ENCODE measurements around the gene COL4A5. TPM values are rescaled to one million over a fixed set of nuclear protein-coding genes. Genes with fewer than 3 reads are reported as not detected.

COL4A5 gene
- total and polyA plus RNA-seq, 2 of the 8 experiments (the other 6 are each of a cell fraction or from before 2014, with no cell fraction given) = 24.9 to 30.2 TPM

DNA sequence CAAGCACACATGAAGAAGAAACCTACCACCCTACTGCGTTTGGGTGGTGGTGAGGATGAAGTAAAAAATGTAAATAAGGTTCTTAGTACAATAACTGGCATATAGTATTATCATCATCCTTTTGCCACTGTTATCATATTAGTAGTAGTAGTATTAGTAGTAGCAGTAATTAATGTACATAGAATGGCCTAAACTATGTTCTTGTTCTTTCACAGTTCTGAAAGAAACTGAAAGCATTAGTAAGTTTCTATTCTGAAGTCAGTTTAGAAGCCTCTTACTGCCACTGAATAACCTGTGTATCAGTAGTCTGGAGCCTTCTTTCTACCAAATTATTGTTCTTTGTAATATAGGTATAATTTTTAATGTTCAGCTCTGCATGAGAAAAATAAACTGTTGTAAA is 22.4 kb upstream of the COL4A5 start:
- Histone ChIP-seq H3K4ac (replicated peaks; ENCODE audit: insufficient read length, low read depth, low read length) (no peak overlapping the region), H3K4me3 (ENCODE audit: extremely low read depth in 1 of 4, insufficient read depth in 2 of 4, low read depth in 3 of 4, low read length in 4 of 4) (no peak overlapping the region), H2BK120ac (replicated peaks; ENCODE audit: low read depth, low read length) (no peak overlapping the region), H3K9ac (replicated peaks in 1 of 4; ENCODE audit: extremely low read depth in 1 of 4, low read depth in 3 of 4, low read length in 3 of 4) (no peak overlapping the region), H4K8ac (ENCODE audit: extremely low read depth, insufficient read depth, low read length) (no peak overlapping the region), H3K4me2 (ENCODE audit: insufficient read depth in 1 of 2, low read depth in 2 of 2, low read length in 2 of 2) (no peak overlapping the region), H3K14ac (ENCODE audit: insufficient read length) (no peak overlapping the region), H4K20me1 (replicated peaks in 1 of 2; ENCODE audit: control insufficient read depth in 1 of 2, insufficient read depth in 2 of 2, low read length in 2 of 2) (no peaks in the 10 kb centered on the region), H3K79me1 (ENCODE audit: low read depth, low read length) (no peaks in the 10 kb centered on the region), H3K23ac (ENCODE audit: insufficient read length) (no peak overlapping the region), H2BK12ac (ENCODE audit: low read depth, low read length) (no peak overlapping the region), H2BK20ac (ENCODE audit: low read length) (no peak overlapping the region), H2BK5ac (ENCODE audit: low read depth, low read length) (no peak overlapping the region), H3K27me3 (replicated peaks in 1 of 4; ENCODE audit: control insufficient read depth in 3 of 4, extremely low read depth in 1 of 4, insufficient read depth in 3 of 4, low read length in 3 of 4) (no peaks in the 10 kb centered on the region), H3K27ac (ENCODE audit: low read depth, low read length) (no peak overlapping the region), H3K18ac (ENCODE audit: extremely low read depth, low read length) (no peak overlapping the region), H4K5ac (ENCODE audit: insufficient read length, low read depth, low read length) (no peak overlapping the region), H3K23me2 (ENCODE audit: low read depth, low read length) (no peaks in the 10 kb centered on the region), H3K36me3 (ENCODE audit: control insufficient read depth in 2 of 4, insufficient read depth in 4 of 4, low read length in 3 of 4) (no peaks in the 10 kb centered on the region), H3K4me1 (replicated peaks in 1 of 4; ENCODE audit: control insufficient read depth in 3 of 4, insufficient read depth in 4 of 4, low read length in 3 of 4) (peaks cover 0 to 8% (median 4%) of the 10 kb centered on the region in 4 experiments; a peak in 4 of 7 replicates), H3K9me3 (ENCODE audit: insufficient read depth in 2 of 2, low read depth in 1 of 2, low read length in 1 of 2) (no peaks in the 10 kb centered on the region), H4K91ac (replicated peaks; ENCODE audit: insufficient read length, low read length) (no peak overlapping the region), H2BK15ac (ENCODE audit: low read length) (no peak overlapping the region), H2AFZ (ENCODE audit: low read length) (no peak overlapping the region), H2AK5ac (ENCODE audit: low read depth, low read length) (no peak overlapping the region), H3K79me2 (ENCODE audit: control insufficient read depth in 1 of 2, insufficient read depth in 2 of 2, low read length in 2 of 2) (no peaks in the 10 kb centered on the region), H3K56ac (replicated peaks; ENCODE audit: insufficient read length, low read depth, low read length) (no peak overlapping the region)
- no CpG with 5 or more reads among the region's 1 CpG for WGBS, 2 experiments (ENCODE audit: extremely low coverage in 1 of 2, insufficient coverage in 1 of 2, insufficient read length in 1 of 2, insufficient replicate concordance in 2 of 2, low coverage in 1 of 2, low lambda C conversion rate in 2 of 2, missing lambda C conversion rate in 1 of 2)
- ChIA-PET POLR2A (ENCODE audit: partially characterized antibody) (interaction anchor here (1.6 kb wide), 1 partner anchor 8 kb away, joined by 4 read pairs; no protein-coding TSS in a partner anchor), CTCF (ENCODE audit: partially characterized antibody) (no interaction called here)
- no peak for TF ChIP-seq SIRT6 (IDR thresholded peaks at IDR 0.05; ENCODE audit: low read length)
- TF ChIP-seq TAF1 (IDR thresholded peaks at IDR 0.05; ENCODE audit: low read depth, low read length) = no peak
- TF ChIP-seq, protein P1, sequence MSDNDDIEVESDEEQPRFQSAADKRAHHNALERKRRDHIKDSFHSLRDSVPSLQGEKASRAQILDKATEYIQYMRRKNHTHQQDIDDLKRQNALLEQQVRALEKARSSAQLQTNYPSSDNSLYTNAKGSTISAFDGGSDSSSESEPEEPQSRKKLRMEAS (IDR thresholded peaks at IDR 0.05) = no peak
- TF ChIP-seq EZH2 (IDR thresholded peaks at IDR 0.05; ENCODE audit: low read depth, low read length, severe bottlenecking) = no peak
- no peak for TF ChIP-seq CREB1 (IDR thresholded peaks at IDR 0.05)
- TF ChIP-seq NRF1 (IDR thresholded peaks at IDR 0.05; ENCODE audit: low read depth, low read length) = no peak
- TF ChIP-seq SP4 (IDR thresholded peaks at IDR 0.05; ENCODE audit: low read length) = no peak
- no peak for TF ChIP-seq BCL11A (IDR thresholded peaks at IDR 0.05; ENCODE audit: low read depth in 2 of 2, low read length in 2 of 2)
- TF ChIP-seq SIN3A (conservative IDR thresholded peaks at IDR 0.05 in 1 of 2, IDR thresholded peaks at IDR 0.05 in 1 of 2; ENCODE audit: low read depth in 1 of 2, low read length in 2 of 2) = no peak
- no peak for TF ChIP-seq KDM5A (IDR thresholded peaks at IDR 0.05; ENCODE audit: low read length)
- TF ChIP-seq, protein P2, sequence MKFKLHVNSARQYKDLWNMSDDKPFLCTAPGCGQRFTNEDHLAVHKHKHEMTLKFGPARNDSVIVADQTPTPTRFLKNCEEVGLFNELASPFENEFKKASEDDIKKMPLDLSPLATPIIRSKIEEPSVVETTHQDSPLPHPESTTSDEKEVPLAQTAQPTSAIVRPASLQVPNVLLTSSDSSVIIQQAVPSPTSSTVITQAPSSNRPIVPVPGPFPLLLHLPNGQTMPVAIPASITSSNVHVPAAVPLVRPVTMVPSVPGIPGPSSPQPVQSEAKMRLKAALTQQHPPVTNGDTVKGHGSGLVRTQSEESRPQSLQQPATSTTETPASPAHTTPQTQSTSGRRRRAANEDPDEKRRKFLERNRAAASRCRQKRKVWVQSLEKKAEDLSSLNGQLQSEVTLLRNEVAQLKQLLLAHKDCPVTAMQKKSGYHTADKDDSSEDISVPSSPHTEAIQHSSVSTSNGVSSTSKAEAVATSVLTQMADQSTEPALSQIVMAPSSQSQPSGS (IDR thresholded peaks at IDR 0.05; ENCODE audit: low read length) = no peak
- FAIRE-seq = no peak
- no peak for DNase-seq (ENCODE audit: low read depth in 1 of 2, low spot score in 2 of 2)

Measured in H1 (cell line).